ENCODE measurements around the gene TPSD1. TPM values are rescaled to one million over a fixed set of nuclear protein-coding genes. Genes with fewer than 3 reads are reported as not detected.

Gene TPSD1
- polyA plus RNA-seq, 3 donors: not detected

- no peak for DNase-seq
- WGBS (ENCODE audit: insufficient coverage): 91% methylated on average over 8 of the region's 14 CpGs
- H3K4me2 ChIP-seq (replicated peaks; ENCODE audit: extremely low read depth, low read length, poor library complexity, severe bottlenecking): no peak overlapping the region
- TF ChIP-seq, protein P1, sequence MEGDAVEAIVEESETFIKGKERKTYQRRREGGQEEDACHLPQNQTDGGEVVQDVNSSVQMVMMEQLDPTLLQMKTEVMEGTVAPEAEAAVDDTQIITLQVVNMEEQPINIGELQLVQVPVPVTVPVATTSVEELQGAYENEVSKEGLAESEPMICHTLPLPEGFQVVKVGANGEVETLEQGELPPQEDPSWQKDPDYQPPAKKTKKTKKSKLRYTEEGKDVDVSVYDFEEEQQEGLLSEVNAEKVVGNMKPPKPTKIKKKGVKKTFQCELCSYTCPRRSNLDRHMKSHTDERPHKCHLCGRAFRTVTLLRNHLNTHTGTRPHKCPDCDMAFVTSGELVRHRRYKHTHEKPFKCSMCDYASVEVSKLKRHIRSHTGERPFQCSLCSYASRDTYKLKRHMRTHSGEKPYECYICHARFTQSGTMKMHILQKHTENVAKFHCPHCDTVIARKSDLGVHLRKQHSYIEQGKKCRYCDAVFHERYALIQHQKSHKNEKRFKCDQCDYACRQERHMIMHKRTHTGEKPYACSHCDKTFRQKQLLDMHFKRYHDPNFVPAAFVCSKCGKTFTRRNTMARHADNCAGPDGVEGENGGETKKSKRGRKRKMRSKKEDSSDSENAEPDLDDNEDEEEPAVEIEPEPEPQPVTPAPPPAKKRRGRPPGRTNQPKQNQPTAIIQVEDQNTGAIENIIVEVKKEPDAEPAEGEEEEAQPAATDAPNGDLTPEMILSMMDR (IDR thresholded peaks at IDR 0.05): no peak
- H3K4me1 ChIP-seq (ENCODE audit: control insufficient read depth in 1 of 2, insufficient read depth in 2 of 2, low read length in 2 of 2): no peaks in the 10 kb centered on the region
- H3K36me3 Mint-ChIP-seq: no peaks in the 10 kb centered on the region
- intact Hi-C loops (cut with micrococcal nuclease): no loop called here
- H3K79me2 ChIP-seq (ENCODE audit: insufficient read depth, low read length): no peaks in the 10 kb centered on the region
- H3K4me3 ChIP-seq (replicated peaks in 1 of 3; ENCODE audit: low read depth in 2 of 3, low read length in 3 of 3): no peak overlapping the region
- no peaks in the 10 kb centered on the region for H3K27me3 ChIP-seq (ENCODE audit: control insufficient read depth in 2 of 2, insufficient read depth in 2 of 2, low read length in 2 of 2)
- H3K9me3 ChIP-seq (replicated peaks in 1 of 2; ENCODE audit: control insufficient read depth in 1 of 2, insufficient read depth in 1 of 2, low read length in 2 of 2): no peaks in the 10 kb centered on the region
- H4K20me1 ChIP-seq (ENCODE audit: insufficient read depth, low read length): no peaks in the 10 kb centered on the region
- no peak overlapping the region for H3K27ac Mint-ChIP-seq
- no peak overlapping the region for H3K9ac ChIP-seq (ENCODE audit: insufficient read depth, low read length, poor library complexity, severe bottlenecking)
- no peaks in the 10 kb centered on the region for H3K36me3 ChIP-seq (replicated peaks in 1 of 2; ENCODE audit: control insufficient read depth in 1 of 2, insufficient read depth in 2 of 2, low read length in 2 of 2)
- H3K4me3 Mint-ChIP-seq: no peak overlapping the region
- H3K27ac ChIP-seq (ENCODE audit: low read depth in 1 of 2, low read length in 2 of 2): no peak overlapping the region
- H2AFZ ChIP-seq (ENCODE audit: insufficient read depth, low read depth, low read length, poor library complexity, severe bottlenecking): no peak overlapping the region
- H3K9me3 Mint-ChIP-seq: peaks cover 0 to 10% (median 3%) of the 10 kb centered on the region in 7 donors
- no peaks in the 10 kb centered on the region for H3K4me1 Mint-ChIP-seq
- peaks cover 17 to 33% (median 20%) of the 10 kb centered on the region in 3 donors for H3K27me3 Mint-ChIP-seq (ENCODE audit: low read depth in 3 of 3)
Observed at GRCh38 chr16:1276580-1276878, 20.7 kb downstream of the TPSD1 start.

- H3K9ac ChIP-seq (ENCODE audit: insufficient read depth, low read length, poor library complexity, severe bottlenecking): no peak overlapping the region
- no peaks in the 10 kb centered on the region for H3K36me3 Mint-ChIP-seq
- DNase-seq: no peak
- no peaks in the 10 kb centered on the region for H3K27me3 ChIP-seq (ENCODE audit: control insufficient read depth in 2 of 2, insufficient read depth in 2 of 2, low read length in 2 of 2)
- peaks cover 17 to 33% (median 20%) of the 10 kb centered on the region in 3 donors for H3K27me3 Mint-ChIP-seq (ENCODE audit: low read depth in 3 of 3)
- peaks cover 0 to 10% (median 3%) of the 10 kb centered on the region in 7 donors for H3K9me3 Mint-ChIP-seq
- H3K79me2 ChIP-seq (ENCODE audit: insufficient read depth, low read length): no peaks in the 10 kb centered on the region
- H3K27ac ChIP-seq (ENCODE audit: low read depth in 1 of 2, low read length in 2 of 2): no peak overlapping the region
- no peak overlapping the region for H3K4me2 ChIP-seq (replicated peaks; ENCODE audit: extremely low read depth, low read length, poor library complexity, severe bottlenecking)
- H3K9me3 ChIP-seq (replicated peaks in 1 of 2; ENCODE audit: control insufficient read depth in 1 of 2, insufficient read depth in 1 of 2, low read length in 2 of 2): no peaks in the 10 kb centered on the region
- intact Hi-C loops (cut with micrococcal nuclease): no loop called here
- 85% methylated on average over 18 of the region's 19 CpGs for WGBS (ENCODE audit: insufficient coverage)
- no peak overlapping the region for H2AFZ ChIP-seq (ENCODE audit: insufficient read depth, low read depth, low read length, poor library complexity, severe bottlenecking)
- H3K4me3 ChIP-seq (replicated peaks in 1 of 3; ENCODE audit: low read depth in 2 of 3, low read length in 3 of 3): no peak overlapping the region
- peak overlapping the region in 1 of 2 donors; percentile 51 for H3K4me3 Mint-ChIP-seq
- no peak overlapping the region for H3K27ac Mint-ChIP-seq
- TF ChIP-seq, protein P1 (IDR thresholded peaks at IDR 0.05): no peak
- H3K4me1 Mint-ChIP-seq: peaks cover 1% of the 10 kb centered on the region
- H3K4me1 ChIP-seq (ENCODE audit: control insufficient read depth in 1 of 2, insufficient read depth in 2 of 2, low read length in 2 of 2): peaks cover 0 to under 1% of the 10 kb centered on the region in 2 donors
- no peaks in the 10 kb centered on the region for H4K20me1 ChIP-seq (ENCODE audit: insufficient read depth, low read length)
- H3K36me3 ChIP-seq (replicated peaks in 1 of 2; ENCODE audit: control insufficient read depth in 1 of 2, insufficient read depth in 2 of 2, low read length in 2 of 2): no peaks in the 10 kb centered on the region
Observed at GRCh38 chr16:1277151-1277598, 21.3 kb downstream of the TPSD1 start.
